Stimulated activated CD8-positive, alpha-beta memory T cell treated with anti-CD3 and anti-CD28 coated beads, Interleukin-15, amount 100 ng/mL, for 1 hour (primary cell): ENCODE measurements around the gene DIRAS2.
"Not testable (repeated sequence)": the region's sequence is repeated elsewhere in the genome, so short reads cannot be mapped to it uniquely, and the experiment has no call there.

Source experiments
- DNase-seq: peaks from one replicate; pipeline ENCODE4 v3.0.0-alpha.2; 2020; ENCODE audit warnings: low read depth

DIRAS2 gene, protein sequence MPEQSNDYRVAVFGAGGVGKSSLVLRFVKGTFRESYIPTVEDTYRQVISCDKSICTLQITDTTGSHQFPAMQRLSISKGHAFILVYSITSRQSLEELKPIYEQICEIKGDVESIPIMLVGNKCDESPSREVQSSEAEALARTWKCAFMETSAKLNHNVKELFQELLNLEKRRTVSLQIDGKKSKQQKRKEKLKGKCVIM

DNA sequence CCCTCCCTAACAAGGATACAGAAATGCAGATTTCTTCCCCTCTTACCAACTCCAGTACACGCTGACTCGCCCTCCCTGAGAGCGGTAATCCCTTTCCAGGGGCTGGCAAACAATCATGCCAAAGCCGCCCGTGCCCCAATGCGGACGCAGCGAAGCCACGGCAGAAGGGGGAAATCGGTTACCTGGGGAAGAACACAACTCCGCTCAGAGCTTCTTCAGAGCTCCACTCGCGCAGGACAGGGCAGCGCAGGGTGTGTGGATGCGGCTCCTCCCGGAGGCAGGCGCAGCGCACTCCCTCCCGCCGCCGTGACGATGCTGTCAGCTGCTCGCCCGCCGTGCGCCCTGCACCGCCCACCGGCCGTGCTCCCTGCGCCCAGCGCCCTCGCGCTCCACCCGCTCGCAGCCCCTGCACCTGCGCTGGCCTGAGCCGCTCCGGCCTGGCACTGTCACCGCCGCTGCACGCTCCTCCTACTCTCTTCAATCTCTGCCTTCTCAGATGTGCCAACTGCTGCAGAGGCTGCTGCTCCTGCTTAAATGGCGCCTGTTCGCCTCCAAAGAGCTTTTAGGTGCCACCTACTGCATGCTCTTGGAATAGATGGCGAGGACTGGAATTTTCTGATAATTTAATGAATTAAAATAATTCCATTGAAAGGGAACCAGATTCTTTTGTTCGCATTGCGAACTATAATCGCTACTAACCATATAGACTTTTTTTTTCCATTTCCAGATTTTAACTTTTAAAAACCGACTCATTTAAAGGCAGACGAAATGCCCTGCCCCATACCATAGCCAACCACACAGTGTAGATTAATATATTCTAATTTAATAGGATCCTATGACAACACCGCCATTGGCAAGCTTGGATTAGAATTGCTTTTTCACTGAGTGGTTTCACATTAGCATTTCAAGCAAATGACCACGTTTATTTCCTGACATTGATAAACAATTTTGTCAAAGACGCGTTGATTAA, at the start of gene DIRAS2:
DIRAS2 (minus strand) TSS at position 255 of the 970 bp plus-strand sequence. CDS start 28,997 bp downstream, outside the sequence.
- DNase-seq = no peak

GRCh38 chr9:90684736-90685135, 42.1 kb upstream of the DIRAS2 start:
- DNase-seq = no peak

GRCh38 chr9:90684106-90684505, 41.5 kb upstream of the DIRAS2 start:
- DNase-seq = no peak

DNA sequence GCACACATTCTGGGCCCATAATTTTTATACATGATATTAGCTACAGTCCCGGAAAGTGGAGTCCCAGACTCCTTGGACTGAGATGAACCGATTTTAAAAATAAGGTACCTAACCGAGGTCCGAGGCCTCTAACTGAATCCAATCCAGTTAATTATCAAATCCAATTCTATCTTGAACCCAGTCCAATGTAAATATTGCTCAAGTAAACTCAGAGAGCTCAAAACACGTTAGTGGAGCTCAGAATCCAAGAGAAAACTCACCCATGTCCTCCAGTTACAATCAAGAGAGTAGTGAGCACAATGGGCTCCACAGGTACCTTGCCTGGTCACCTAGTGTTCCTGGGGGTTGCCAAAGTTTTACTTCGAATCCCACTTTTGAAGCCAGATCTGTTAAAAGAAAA, 37.9 kb upstream of the DIRAS2 start:
- no peak for DNase-seq

DNA sequence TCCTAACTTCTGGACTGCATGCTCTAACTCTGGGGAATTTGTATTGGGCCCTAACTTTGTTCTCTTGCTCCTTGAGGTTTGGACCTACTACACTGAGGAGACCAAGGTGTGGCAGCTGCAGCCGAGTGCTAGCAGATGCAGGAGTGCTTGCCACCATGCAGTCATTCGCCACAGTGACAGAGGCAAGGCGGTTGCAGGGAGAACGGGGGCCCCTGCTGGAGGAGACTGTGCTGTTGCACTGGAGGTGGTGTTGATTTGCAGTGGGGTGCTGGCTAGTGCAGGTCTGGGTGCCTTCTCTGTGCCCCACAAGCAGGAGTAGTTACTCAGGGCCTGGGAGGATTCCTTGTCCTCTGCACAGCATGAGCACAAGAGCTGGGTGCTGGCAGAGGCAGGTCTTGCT, 22.4 kb upstream of the DIRAS2 start:
- no peak for DNase-seq

DNA sequence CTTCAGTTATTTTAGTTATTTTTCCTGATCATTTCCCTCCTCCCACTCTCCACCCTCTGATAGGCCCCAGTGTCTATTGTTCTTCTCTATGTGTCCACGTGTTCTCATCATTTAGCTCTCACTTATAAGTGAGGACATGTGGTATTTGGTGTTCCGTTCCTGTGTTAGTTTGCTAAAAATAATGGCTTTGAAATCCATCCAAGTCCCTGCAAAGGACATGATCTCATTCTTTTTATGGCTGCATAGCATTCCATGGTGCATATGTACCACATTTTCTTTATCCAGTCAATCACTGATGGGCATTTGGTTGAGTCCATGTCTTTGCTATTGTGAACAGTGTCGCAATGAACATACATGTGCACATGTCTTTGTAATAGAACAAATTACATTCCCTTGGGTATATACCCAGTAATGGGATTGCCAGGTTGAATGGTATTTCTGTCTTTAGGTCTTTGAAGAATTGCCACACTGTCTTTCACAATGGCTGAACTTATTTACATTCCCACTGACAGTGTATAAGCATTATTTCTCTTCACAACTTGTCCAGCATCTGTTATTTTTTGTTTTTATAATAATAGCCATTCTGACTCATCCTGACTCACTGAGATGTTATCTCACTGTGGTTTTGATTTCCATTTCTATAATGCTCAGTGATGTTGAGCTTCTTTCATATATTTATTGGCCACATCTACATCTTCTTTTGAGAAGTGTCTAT, 17.2 kb upstream of the DIRAS2 start:
- no peak for DNase-seq

DNA sequence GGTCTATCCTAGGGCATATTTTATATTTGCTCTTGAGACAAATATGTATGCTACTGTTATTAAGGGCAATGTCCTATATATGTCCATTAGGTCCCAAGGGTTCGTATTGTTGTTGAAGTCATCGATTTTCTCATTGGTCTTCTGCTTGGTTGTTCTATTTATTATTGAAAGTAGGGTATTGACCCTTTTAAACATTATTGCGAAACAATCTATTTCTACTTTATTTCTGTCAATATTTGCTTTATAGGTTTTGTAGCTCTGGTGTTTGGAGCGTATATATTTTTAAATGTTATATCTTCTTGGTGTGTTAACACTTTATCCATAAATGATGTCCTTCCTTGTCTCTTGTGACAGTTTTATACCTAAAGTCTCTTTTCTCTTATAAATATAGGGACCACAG, 16.2 kb upstream of the DIRAS2 start:
- DNase-seq = no peak

GRCh38 chr9:90658181-90658580, 15.6 kb upstream of the DIRAS2 start:
- DNase-seq = no peak

DNA sequence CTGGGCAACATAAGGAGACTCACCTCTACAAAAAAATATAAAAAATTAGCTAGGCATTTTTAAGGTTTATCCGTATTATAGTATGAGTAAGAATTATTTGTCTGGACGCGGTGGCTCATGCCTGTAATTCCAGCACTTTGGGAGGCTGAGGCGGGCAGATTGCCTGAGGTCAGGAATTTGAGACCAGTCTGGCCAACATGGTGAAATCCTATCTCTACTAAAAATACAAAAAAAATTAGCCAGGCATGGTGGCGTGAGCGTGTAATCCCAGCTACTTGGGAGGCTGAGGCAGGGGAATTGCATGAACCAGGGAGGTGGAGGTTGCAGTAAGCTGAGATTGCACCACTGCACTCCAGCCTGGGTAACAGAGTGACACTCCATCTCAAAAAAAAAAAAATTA, 14.3 kb upstream of the DIRAS2 start:
- DNase-seq = not testable (repeated sequence)

DNA sequence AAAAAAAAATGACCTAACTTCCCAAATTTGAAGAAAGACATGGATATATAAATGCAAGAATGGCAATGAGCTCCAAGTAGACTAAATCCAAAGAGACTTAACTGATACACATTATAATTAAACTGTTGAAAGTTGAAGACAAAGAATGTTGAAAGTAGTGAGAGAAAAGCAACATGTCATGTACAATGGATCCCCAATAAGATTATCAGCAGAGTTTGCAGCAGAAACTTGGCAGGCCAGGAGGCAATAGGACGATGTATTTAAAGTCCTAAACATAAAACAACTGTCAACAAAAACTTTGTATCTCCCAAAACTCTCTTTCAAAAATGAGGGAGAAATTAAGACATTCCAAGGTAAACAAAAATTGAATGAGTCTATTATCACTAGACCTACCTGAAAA, 8.6 kb upstream of the DIRAS2 start:
- no peak for DNase-seq

DNA sequence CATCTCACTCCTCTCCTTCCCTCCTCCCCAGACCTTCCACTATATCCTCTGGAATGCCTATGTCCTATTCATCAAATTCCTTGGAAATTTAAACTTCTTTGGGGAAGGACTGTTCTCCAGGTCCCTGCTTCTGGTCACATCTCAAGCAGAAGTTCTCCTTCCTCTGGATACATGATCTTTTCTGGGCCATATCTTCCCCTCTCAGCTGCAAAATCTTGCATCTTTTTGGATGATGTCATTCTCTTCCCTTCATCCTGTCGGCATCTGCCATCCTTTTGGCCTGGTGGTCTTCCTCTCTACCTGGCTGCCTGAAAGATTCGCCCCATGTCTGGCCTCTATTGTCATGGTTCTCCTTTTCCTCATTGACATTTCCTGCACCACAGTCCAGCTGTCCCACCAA, 5.2 kb upstream of the DIRAS2 start:
- no peak for DNase-seq

DNA sequence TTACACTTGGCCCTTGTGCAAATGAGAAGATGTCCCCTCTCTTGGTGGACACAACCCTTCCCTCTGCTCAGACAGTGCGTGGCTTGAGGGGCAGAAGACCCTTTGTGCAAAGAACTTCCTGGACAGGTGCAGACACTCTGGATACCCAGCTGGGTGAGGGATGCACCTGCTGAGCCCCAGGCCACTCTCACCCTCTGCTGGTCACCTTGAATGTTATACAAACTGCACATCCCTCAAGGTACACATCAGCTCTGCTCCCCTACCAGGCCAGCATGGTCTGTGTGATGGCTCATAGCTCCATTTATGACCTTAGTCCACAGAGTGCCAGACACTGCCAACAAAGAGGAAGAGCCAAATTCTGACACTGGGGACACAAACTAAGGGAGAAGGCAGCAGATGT, 3.1 kb upstream of the DIRAS2 start:
- DNase-seq = no peak

GRCh38 chr9:90641884-90642487, 638 bp downstream of the DIRAS2 start:
- DNase-seq = no peak

DNA sequence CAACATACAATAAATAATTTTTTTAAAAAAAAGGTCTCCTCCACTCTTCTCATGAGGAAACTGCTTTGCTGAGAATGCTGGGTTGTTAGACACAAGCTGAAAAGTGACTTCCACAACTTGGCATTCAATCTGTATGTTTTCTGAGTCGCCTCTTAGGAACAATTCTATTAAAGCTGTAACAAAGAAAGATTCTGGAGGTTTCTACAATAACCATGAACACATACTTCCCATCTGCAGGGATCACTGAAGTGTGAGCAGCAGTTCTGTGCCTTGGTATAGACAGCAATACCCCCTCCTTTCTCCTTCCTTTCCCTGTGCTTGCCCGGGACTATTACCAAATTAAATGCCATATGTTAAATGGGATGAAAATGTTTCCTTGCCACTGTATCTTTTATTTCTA, 1.5 kb downstream of the DIRAS2 start:
- DNase-seq = no peak

- no peak for DNase-seq
Observed at GRCh38 chr9:90640361-90640760, 2.3 kb downstream of the DIRAS2 start.

- DNase-seq = no peak
Observed at GRCh38 chr9:90637626-90638025, 5.0 kb downstream of the DIRAS2 start.

DNA sequence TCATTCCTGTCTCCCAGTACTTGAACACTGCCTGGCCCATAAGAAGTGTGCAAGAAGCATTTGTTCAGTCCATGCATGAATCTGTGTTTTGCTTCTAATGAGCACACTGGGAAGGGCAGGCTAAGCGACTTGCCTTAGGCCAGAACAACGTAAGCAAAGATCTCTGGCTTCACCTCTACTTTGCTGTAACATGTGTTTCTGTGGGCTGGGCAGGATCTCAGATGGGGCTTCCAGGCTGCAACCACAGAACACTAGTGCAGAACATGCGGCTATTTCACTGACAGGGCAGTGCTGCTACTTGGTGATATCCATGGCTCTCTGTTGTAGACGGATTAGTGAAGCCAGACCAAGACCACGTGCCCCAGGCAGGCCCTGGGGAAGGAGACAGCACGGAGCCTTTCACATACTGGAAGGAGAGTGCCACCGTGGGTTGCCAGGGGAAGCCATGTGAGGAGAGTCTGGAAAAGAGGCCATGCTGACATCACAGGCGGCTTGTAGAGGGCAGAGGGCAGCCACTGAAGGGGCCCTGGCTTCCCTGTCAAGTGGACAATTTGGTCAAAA, 9.9 kb downstream of the DIRAS2 start:
- no peak for DNase-seq

GRCh38 chr9:90631964-90632363, 10.7 kb downstream of the DIRAS2 start:
- no peak for DNase-seq

- no peak for DNase-seq
Observed at GRCh38 chr9:90629991-90630390, 12.6 kb downstream of the DIRAS2 start.

- DNase-seq = no peak
Observed at GRCh38 chr9:90629354-90629753, 13.3 kb downstream of the DIRAS2 start.

DNA sequence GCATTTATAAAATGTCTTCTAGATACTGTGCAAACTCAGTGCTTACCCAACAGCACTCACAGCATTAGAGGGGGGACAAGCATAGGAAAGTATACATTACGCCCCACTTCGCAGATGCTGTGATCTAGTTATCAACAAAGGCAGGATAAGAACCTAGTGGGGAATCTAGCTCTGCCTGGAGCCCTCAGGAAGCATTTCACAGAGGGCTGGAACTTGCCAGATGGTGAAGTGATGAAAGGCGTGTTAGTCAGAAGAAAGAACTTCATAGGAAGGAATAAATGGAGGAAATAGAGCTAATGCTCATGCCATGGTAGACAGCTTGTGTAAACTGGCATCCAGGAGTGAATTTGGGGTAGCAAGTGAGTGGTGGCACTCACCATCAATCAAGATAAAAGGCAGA, 25.8 kb downstream of the DIRAS2 start:
- DNase-seq = no peak

- DNase-seq = no peak
Observed at GRCh38 chr9:90613502-90613901, 29.1 kb downstream of the DIRAS2 start.
